ENCODE results near the gene NDUFAF4.
"Not testable (repeated sequence)": the region's sequence is repeated elsewhere in the genome, so short reads cannot be mapped to it uniquely, and the experiment has no call there.

The NDUFAF4 gene

DNA sequence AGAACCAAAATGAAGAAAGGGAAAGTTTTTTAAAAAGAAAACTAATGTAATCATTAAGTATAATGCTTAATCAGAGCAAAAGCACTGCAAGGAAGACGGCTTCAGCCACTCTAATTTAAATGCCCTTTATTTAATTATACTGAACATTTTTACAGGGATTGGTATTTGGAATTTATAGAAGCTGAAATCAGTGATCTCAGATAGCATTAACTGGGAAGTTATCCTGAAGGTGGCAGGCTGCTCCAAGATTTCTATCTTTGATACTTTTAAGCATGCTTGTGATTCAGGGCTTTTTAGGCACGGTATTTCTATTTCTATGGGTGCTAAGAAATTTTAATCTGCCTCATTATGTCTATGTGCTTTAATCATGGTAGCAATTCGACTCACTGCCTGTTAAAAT is 1.3 kb upstream of the NDUFAF4 start:
- peak; percentile 47 for DNase-seq (ENCODE audit: low spot score)

DNA sequence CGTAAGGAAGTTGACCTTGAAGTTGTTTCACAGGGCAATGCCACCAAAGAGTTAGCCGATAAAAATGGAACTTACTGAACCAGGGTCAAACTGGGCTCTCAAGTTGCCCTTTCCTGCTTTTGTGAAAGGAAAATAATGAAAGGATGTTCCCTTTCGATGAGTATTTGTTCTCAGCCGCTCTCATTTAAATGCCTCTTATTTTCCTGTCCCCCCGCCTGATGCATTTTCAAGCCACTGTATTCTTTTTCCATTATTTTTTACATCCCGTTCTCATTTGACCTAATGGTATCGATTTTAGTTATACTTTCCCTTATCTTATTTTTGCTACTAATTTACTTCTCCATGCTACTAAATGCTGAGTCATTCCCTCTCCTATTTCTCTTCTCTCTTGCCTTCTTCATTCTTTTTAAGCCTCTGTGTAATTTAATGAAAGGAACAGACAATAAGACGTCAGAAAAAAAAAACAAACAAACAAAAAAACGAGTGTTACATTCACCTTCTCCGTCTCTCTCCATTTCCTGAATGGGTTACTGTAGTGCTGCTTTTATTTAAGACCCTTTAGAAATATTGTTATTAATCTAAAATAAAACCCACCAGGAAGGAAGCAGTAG is 655 bp upstream of the NDUFAF4 start:
- DNase-seq (ENCODE audit: low spot score): peak; percentile 62

DNA sequence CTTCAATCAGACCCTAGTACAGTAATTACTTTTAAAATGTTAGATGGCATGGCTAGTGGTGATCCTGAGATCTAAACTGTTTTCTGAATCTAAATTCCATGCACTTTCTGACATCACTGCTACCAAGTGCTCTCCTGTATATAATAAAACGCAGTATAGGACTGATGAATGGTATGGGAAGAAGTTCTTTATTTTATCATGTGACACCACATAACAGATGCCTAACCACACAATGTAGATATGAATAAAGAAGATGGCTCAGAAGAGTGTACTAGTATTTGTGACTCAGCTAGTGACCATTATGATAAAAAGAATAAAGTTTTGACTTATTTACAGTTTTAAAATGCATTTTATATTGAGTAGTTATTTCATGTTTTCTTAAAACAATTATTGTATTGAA is 8.5 kb downstream of the NDUFAF4 start:
- no peak for DNase-seq (ENCODE audit: low spot score)

DNA sequence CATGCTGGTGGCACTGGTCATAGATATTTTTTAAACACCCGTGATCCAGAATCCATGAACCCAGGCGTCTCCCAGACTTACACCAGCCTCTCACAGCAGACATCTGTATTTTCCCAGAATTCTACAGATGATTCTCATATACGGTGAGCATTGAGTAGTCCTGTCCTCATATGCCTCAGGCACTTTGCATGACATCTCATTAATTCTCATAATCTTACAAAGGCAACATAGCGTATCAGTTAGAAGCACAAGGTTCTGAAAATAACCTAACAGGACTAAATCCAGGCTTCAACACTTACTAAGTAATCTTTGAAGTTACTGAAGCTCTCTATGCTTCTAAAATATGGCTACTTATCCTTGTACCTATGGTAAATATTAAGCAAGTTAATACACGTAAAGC is 8.9 kb downstream of the NDUFAF4 start:
- DNase-seq (ENCODE audit: low spot score): no peak

DNA sequence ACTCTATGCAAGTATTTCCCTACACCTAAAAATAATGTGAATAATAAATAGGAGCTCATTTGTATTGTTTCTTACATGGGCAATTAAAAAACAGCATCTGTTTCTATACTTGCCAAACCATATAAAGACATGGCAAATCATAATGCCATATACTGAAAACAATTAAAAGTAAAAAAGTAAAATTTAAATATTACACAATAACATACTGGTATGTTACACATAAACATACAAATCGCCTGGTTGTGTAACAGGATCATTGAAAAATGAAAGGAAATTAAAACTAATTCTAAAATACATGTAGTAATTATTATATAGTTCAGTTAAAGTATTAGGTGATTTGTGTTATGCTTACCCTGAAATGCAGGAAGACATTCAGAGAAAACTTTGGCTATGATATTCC is 11.2 kb downstream of the NDUFAF4 start:
- no peak for DNase-seq (ENCODE audit: low spot score)

DNA sequence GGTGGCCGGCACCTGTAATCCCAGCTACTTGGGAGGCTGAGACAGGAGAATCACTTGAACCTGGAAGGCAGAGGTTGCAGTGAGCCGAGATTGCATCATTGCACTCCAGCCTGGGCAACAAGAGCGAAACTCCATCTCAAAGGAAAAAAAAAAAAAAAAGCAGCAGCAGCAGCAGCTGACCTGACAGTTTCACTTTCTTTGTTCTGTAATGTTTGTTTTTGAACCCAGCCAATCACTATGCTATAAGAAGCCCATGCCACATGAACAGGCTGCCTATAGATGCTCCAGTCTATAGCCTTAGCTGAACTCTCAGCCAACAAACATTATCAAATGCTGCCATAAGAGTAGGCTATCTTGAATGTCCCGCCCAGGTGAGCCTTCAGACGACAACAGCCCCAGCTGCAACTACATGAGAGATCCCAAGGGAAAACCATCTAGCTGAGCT is 12.5 kb downstream of the NDUFAF4 start:
- not testable (repeated sequence) for DNase-seq (ENCODE audit: low spot score)

DNA sequence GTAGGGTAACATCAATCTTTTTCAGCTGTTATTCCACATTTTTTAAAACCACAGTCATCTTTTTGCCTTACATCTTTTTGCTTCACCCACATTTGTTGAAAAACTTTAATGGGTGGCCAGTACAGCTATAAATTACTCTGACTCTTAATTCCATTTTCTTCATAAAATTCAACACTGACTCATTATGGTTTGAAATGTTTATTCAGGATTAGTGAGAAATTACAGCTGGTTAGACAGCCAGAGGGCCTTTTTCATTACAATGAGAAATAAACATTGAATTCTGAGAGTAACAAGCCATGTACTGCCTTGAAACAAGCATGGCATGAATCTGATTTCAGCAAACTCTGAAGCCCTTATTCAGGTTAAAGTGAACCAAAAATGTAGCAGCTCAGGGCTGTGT is 19.5 kb downstream of the NDUFAF4 start:
- no peak for DNase-seq (ENCODE audit: low spot score)

DNA sequence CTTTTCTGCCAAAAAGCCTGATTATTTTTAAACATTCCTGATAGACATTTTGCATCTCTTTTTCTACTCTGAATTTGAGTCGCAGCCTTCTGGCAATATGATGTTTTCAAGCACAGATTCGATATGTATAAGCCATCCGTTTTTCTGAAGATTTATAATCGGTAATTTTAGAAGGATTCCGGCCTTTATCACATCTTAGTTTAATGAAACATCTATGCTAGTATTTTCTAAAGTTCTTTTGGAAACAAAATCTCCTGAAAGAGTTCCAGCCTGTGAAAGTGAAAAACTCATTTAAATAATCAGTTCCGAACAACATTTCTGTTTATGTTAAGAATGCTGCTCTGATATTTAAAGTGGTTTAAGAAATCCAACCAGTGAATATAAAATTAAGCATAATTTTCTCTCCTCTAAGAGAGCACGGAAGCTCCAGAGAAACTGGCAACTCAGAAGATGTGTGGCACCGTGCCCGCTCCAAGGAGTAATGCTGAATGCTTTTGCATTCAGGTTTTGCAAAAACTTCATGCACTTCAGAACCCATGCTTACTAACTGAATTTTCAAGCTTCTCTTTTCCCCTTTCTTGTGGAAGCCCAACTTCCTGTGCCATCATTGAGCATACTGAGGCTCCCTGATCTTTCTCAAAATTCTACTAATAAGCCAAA is 20.7 kb downstream of the NDUFAF4 start:
- DNase-seq (ENCODE audit: low spot score): no peak

DNA sequence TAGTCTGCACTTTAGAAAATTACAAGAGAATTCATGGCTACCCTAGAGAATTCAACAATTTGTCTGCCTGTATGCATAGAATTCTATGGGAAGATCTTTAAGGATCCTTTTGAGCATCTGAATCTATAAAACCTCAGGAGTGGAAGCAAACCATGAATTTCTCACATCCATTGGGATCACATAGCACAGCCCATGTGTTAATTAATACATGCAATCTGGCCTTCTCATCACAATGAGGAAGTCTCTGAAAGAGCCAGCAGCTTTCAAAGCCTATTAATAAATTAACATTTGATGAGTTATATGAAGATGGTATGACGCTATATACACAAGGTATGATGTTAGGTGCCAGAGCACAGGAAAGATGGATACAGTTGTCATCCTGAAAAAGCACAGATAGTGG is 24.7 kb downstream of the NDUFAF4 start:
- no peak for DNase-seq (ENCODE audit: low spot score)

DNA sequence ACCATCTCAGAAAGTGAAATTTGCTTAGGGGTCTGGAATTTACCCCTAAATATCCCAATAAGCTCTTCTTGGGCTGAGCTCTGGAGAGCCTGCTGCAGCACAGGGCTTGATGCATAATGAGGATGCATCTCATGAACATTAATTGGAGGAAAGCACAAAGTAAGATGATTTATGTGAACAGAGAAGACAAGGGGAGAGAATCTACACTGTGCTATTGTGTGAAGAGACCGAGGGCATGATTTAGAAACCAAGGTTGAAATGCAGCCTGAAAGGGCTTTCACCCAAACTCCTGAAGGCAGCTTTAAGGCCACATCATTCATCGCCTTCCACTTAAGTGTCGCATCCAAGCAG is 32.7 kb downstream of the NDUFAF4 start:
- no peak for DNase-seq (ENCODE audit: low spot score)

DNA sequence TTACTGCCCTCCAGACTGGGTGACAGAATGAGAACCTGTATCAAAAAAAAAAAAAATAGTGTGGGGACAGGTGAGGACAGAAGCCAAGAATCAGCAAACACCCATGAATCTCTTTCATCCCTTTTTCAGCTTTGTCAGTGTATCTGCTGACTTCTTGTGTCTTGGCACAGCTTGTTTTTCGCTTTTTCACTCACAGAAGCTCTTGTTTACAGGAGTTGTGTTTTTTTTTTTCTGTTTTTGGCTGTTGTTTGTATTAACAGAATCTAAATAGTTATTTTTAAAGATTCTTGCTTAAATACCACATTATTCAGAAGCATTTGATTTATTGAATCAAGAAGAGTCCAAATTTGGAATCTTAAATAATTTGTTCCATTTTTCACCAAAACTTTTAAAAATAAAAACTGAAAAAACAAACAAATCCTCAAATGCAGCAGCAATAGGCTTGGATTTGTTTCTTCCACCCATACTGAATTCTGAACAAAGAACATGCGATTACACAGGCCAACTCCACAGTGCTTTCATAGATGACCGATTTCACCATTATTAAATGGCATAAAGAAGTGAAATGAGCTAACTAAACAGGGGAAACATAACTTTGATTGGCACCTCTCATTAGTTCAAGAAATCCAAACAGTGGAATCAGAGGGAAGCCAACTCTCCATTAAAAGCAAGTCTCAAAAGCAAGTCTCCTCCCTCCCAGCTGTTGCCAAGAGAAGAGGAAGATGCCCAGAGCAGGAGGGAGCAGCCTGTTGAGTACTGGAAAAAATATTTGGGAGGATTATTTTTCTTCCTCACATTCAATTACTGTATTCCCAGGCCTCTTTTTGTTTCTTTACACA is 33.3 kb downstream of the NDUFAF4 start:
- DNase-seq (ENCODE audit: low spot score): no peak

DNA sequence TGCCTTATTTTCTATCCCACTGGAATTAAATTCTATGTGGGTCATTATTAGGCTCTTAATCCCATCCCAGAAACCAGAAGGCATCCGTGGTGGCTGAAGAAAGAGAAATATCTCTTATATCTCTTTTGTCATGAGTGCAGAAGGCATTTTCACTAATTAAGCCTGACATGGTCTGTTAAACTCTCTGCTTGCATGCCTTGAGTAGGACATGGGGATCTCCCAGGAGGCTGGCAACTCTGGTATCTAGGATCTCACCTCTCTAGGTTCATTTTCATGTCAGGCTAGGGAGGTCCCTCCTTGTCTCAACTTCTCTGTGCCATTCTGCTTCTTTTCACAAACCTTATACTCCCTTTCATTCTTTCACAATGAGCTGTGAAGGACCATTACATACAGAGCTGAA is 35.1 kb downstream of the NDUFAF4 start:
- no peak for DNase-seq (ENCODE audit: low spot score)

DNA sequence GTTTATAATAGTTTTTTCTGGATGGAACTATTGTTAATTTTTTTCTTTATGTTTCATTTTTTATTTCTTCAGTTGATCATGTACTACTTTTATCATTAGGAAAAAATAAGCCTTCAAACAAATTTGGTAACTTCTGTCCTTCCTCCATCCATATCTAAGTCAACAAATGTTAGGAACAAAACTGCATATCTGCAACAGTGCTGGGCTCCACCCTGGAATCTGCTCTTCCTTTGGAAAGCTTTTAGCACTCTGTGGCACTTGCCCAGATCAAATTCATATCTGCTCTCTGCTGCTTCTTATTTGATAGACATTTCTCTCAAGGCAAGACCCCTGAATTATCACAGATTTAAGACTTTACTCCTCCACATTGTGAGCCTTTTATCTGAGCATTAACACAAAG is 36.1 kb downstream of the NDUFAF4 start:
- DNase-seq (ENCODE audit: low spot score): no peak

DNA sequence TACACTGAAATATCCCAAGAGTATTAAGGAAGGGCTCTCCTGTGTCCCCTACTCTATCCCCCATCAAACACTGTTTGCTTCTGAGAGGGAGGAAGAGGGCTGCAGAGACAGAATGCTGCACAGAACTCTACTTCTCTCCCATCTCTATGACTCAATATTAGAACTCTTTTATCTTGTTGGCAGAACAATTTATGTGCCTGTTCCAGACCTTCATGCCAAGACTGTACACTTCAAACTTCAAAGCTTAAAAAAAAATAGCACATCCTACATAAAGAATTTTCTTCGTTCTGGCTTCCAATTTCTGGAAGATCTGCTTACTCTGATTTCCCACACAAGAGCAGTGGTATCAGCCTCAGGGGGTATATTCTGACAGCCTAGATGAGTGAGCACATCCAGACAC is 40.8 kb downstream of the NDUFAF4 start:
- no peak for DNase-seq (ENCODE audit: low spot score)

DNA sequence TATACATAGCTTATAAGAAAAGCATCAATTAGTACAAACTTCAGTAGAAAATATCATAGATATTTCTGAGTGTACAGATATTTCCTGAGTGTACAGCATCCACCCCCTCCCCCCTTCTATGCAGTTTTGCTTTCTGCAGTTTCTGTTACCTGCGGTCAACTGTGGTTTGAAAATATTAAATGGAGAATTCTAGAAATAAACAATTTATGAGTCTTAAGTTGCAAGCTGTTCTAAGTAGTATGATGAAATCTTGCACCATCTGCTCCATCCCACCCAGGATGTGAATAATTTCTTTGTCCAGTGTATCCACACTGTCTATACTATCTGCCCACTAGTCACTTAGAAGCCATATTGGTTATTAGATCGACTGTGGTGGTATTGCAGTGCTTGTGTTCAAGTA is 44.6 kb downstream of the NDUFAF4 start:
- no peak for DNase-seq (ENCODE audit: low spot score)

DNA sequence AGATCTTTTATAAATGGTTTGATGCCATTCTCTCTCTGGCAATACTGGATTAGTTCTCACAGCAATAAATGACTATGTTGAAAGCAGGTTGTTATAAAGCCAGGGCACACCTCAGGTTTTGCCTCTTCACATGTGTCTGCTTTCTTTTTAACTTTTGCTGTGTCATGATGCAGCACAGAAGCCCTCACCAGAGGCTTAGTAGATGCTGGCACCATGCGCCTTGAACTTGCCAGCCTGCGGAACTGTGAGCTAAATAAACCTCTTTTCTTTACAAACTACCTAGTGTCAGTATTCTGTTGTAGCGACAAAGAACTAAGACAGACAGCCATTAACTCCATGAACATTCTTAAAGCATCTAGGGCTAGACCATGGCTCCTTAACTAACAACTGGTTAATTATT is 45.1 kb downstream of the NDUFAF4 start:
- DNase-seq (ENCODE audit: low spot score): no peak

DNA sequence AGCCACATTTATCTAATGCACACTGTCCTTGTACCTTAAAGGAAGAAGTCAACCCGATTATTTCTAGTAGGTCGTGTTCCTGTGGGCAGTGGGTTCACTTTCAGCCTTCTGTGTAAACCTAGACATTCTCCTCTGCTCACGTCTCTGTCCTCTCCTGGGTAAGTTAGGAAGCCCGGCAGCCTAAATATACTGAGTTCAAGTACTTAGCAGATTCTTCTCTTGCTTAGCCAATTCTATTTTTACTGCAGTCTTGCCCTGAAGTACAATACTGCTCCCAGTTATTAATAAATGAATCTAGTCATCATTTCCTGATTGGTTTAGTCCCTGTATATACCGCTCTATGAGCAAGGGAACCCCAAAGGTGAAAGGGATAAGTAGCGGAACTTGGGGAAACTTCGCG is 45.8 kb downstream of the NDUFAF4 start:
- no peak for DNase-seq (ENCODE audit: low spot score)

DNA sequence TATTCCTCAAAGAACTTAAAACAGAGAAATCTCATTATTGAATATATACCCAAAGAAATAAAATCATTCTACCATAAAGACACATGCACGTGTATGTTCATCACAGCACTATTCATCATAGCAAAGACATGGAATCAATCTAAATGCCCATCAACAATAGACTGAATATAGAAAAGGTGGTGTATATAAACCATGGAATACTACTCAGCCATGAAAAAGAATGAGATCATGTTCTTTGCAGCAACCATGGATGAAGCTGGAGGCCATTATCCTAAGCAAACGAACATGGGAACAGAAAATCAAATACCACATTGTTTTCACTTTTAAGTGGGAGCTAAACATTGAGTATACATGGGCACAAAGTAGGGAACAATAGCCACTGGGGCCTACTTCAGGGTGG is 48.1 kb downstream of the NDUFAF4 start:
- DNase-seq (ENCODE audit: low spot score): no peak

DNA sequence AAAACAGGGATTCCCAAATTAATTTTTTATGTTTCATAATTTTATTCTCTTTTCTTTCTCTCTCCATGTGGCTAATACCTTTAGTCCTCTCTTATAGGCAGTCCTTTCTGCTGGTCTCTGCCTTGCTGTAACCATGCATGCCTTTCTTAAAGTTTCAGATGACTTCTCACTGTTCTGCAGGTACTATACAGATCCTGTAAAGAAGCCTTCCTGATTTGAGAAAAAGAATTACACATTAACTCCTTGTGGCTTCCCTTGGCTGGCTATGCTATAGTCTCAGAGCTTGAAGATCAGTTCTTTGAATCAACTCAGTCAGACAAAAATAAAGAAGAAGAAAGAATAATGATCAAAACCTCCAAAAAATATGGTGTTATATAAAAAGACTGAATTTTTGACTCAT is 53.2 kb downstream of the NDUFAF4 start:
- DNase-seq (ENCODE audit: low spot score): no peak

DNA sequence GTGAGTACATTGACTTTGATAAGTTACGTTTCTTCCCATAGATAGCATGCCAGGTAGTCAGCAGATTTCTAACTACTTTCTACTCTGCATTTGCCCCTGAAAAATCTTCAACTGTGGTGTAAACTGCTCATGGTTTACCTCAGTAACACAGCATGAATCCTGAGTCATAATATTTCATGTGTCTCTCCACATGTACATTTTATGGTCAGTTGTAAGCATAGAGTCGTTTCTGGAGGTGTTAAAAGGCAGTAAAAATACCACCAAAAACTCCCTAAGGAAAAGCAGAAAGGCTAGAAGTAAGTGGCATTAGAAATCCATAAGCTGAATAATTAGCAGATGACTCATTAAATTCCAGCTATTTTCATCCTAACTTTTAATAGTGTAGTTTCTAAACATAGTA is 56.3 kb downstream of the NDUFAF4 start:
- DNase-seq (ENCODE audit: low spot score): no peak
